IPS-11a (cell line): ENCODE measurements around the gene MANSC1.
A peak's percentile ranks its signal among the peaks of the same experiment; 100 is the strongest.
"Not testable (repeated sequence)": the region's sequence is repeated elsewhere in the genome, so short reads cannot be mapped to it uniquely, and the experiment has no call there.

Source experiments
- H3K4me3 ChIP-seq: one replicate; pipeline ENCODE4 v1.5.1; 2013; ENCODE audit warnings: low read depth, low read length, control low read depth

Gene MANSC1

DNA sequence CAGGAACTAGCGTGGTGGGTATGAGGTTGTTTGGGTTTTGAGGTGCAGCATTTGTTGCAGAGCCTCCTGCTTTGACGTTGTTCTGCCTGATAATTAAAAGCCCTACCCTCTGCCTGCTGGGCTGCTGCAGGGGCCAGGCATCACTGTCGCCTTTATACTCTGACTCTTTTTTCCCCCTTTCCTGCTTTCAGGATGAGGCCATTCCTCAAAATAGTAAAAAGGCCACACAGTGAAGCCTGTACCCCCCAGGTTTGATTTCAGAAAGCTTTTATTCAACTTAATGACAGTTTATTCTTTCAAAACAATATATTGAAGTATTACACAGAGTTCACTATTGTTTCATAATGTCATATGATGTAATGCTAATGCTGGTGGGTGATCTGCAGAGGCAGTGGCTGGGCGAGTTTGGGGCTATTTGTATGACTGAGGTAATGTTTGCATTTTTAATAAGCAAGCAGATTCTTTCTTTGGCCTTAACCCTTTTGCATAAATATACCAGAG lies 15.9 kb upstream of the MANSC1 start:
- no peak overlapping the region for H3K4me3 ChIP-seq

DNA sequence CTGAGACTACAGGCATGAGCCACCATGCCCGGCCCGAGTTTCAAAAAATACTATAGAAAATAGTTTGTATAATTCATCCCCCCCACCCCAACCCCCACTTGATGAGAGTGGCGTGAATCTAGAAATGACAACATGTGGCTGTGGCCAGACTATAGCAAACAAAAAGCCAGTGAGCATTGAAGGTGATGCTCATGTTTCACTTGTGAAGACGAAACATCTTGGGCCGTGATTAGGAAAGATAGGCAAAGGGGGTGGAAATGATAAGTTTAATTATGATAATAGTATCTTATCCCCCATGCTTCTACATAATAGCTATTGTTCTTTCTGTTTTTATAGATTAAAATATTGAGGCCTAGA lies 15.4 kb upstream of the MANSC1 start:
- no peak overlapping the region for H3K4me3 ChIP-seq

DNA sequence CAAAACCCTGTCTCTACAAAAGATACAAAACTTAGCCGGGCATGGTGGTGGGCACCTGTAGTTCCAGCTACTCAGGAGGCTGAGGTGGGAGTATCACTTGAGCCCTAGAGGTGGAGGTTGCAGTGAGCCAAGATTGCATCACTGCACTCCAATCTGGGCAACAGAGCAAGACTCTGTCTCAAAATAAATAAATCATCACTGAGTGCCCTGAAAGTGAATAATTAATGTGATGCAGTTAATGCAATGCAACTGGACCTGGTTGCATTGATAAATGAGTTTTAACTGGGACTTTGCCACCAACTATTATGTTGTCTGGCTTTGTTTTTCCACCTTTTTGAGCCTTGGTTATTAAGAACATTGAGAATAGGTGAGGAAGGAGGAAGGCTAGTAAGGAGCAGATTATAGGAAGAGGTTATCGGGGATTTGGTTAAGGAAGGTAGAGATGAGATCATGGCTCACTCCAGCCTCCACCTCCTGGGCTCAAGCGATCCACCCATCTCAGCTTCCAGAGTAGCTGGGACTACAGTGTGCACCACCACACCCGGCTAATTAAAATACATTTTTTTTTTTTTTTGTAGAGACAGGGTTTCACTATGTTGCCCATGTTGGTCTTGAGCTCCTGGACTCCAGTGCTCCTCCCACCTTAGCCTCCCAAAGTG lies 14.9 kb upstream of the MANSC1 start:
- no peak overlapping the region for H3K4me3 ChIP-seq

DNA sequence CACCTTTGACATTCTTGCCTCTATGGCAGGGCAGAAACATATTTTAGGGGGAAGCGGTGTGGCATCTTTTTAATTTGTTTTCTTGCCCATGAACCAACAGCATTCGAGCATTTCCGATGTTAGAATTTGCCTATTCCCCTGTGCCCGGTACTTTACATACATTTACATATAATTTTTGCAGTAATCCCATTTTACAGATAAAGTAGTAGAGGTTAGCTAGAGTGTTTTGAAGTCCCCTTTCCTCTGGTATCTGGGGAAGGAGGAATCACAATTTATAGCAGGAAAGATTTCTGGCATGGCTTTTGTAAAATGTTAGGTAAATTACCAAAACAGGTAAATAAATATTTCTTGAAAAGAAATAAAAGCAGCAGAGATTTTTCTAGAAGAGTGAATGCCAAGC lies 8.5 kb upstream of the MANSC1 start:
- no peak overlapping the region for H3K4me3 ChIP-seq

GRCh38 chr12:12357719-12358461 lies 7.8 kb upstream of the MANSC1 start:
- H3K4me3 ChIP-seq: peak overlapping the region; percentile 77

- H3K4me3 ChIP-seq: peak within 1 kb of the TSS; percentile 77
These were observed 7.1 kb upstream of the MANSC1 start, which contains the start of gene BORCS5 for GRCh38 chr12:12356896-12357718. TSS of gene BORCS5 (plus strand) at chr12:12357078. CDS start at chr12:12357452, 374 bp downstream.

GRCh38 chr12:12356467-12356895 lies 6.4 kb upstream of the MANSC1 start:
- H3K4me3 ChIP-seq: no peak overlapping the region

GRCh38 chr12:12353807-12354206 lies 3.8 kb upstream of the MANSC1 start:
- H3K4me3 ChIP-seq: no peak overlapping the region

- no peak overlapping the region for H3K4me3 ChIP-seq
These were observed 3.2 kb upstream of the MANSC1 start for GRCh38 chr12:12353276-12353675.

DNA sequence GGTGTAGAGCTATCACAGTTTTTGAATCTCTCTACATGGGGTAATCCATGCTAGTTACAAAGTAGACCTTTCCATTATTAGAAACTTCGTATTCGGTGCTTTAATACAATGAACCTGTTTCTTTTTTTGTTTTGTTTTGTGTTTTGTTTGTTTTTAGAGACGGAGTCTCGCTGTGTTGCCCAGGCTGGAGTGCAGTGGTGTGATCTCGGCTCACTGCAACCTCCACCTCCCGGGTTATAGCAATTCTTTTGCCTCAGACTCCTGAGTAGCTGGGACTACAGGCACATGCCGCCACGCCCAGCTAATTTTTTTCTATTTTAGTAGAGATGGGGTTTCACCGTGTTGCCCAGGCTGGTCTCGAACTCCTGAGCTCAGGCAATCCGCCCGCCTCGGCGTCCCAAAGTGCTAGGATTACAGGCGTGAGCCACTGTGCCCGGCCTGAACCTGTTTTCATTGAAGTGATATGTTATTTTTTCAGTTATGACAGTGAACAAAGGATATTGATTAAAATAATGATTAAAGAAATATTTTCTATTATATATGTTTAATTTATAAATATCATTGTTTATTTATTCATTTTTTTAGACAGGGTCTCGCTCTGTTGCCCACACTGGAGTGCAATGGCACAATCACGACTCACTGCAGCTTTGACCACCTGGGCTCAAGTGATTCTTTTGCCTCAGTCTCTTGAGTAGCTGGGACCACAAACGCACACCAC lies 1.6 kb upstream of the MANSC1 start:
- not testable (repeated sequence) for H3K4me3 ChIP-seq

- no peak overlapping the region for H3K4me3 ChIP-seq
These were observed 924 bp upstream of the MANSC1 start for GRCh38 chr12:12350868-12351463.

- H3K4me3 ChIP-seq: no peak overlapping the region
These were observed 11.4 kb downstream of the MANSC1 start for GRCh38 chr12:12338527-12339168.

DNA sequence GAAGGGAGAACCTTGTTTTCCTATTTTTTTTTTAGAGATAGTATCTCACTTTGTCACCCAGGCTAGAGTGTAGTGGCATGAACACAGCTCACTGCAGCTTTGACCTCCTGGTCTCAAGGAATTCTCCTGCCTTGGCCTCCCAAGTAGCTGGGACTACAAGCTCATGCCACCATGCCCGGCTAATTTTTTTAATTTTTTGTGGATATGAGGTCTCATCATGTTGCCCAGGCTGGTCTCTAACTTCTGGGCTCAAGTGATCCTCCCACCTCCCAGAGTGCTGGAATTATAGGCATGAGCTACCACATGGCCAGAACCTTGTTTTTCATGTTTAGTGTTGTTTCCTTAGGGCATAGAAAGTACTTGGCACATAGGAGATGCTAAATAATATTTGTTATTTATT lies 13.5 kb downstream of the MANSC1 start:
- H3K4me3 ChIP-seq: no peak overlapping the region

DNA sequence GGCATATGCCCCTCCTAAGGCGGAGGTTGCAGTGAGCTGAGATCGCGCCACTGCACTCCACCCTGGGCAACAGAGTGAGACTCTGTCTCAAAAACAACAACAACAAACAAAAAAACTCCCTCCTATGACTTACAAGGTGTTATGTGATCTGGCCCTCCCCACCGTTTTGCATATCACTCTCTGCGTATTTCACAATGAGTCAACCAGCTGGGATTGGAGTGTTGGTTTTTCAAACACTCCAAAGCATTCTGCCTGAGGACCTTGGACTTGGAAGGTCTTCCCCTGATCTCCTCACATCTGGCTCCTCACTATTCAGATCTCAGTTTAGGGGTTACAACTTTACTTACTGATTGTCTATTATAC lies 14.0 kb downstream of the MANSC1 start:
- no peak overlapping the region for H3K4me3 ChIP-seq

DNA sequence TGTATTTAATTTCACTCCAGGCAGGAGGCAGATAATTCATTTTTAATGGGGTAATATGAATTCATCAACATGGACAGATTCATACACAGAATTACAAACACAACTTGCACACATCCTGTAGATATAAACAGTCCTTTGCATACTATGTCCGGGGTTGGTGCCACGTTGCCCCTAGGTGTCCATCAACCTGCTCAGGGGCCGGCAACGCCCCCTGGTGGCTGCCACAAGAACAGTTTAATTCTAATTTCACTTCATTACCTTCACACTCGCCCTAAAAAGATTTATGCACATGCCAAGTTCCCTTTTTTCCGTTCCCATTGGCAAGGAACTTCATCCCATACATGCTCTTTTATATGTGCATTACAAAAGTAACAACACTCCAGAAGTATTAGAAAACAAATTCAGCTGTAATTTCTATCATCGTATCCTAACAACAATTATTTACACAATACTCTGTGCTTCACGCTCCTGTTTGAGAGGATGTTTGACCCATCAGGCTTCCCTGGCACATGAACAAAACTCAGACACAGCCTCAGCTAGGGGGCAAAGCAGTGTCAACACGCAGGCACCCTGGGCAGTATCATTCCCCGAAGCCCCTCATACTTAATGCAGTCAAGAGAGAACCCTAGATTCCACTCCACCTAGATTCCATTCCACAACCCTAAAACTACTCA lies 15.5 kb downstream of the MANSC1 start:
- no peak overlapping the region for H3K4me3 ChIP-seq

- H3K4me3 ChIP-seq: no peak overlapping the region
These were observed 16.4 kb downstream of the MANSC1 start for GRCh38 chr12:12333407-12334366.

- H3K4me3 ChIP-seq: no peak overlapping the region
These were observed 18.1 kb downstream of the MANSC1 start for GRCh38 chr12:12331896-12332295.

- H3K4me3 ChIP-seq: no peak overlapping the region
These were observed 18.7 kb downstream of the MANSC1 start for GRCh38 chr12:12331244-12331771.
